AG04449 (cell line): Measurements from ENCODE around the gene PUM1.
"Not testable (repeated sequence)": the region's sequence is repeated elsewhere in the genome, so short reads cannot be mapped to it uniquely, and the experiment has no call there.

ENCODE experiments used
- CTCF ChIA-PET: fragments of 350-600 bp; formaldehyde crosslinking; extraction: SDS; loops from one replicate; lab custom pipeline; 2021; ENCODE audit warnings: antibody characterized with exemption; lab: Yijun Ruan, JAX
- POLR2A ChIA-PET: fragments of 400-600, 350-600 bp; formaldehyde crosslinking; extraction: SDS; loops from one replicate; lab custom pipeline; 2020; ENCODE audit warnings: antibody characterized with exemption, inconsistent platforms; lab: Yijun Ruan, JAX
- DNase-seq: peaks from one replicate; pipeline ENCODE4 v3.0.0-alpha.2; 2010; ENCODE audit warnings: low read depth, low spot score
- H3K4me3 ChIP-seq: 2 replicates; pipeline ENCODE4 v1.5.1; 2011; ENCODE audit warnings: low read depth, mild to moderate bottlenecking, control low read depth, low read length
- TF ChIP-seq, protein P1 (sequence below): IDR thresholded peaks from one replicate; pipeline ENCODE4 v1.5.1; 2011; ENCODE audit warnings: mild to moderate bottlenecking, moderate library complexity, low read length, control low read depth, inconsistent platforms; ENCODE audit not compliant: insufficient read depth; ENCODE audit errors: missing control alignments

PUM1 gene

DNA sequence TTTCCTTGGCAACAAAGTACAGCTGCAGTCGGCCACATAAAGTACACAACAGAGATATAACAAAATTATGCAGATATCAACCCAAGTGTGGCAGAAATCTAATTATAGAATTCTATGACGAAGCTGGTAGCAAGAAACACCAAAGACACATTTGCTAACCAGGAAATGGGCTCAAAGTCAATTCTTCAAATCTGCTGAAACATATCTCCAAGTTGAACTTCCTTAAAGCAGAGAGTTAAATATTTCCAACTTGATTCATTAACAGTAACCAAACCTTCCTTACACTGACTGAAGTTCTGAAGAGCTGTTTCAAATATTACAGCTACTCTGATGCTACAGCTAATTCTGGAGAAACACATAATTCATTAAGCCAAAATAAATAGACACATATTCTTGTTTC is 89.4 kb downstream of the PUM1 start:
- H3K4me3 ChIP-seq: no peak overlapping the region
- no peak for DNase-seq
- POLR2A ChIA-PET: no interaction called here
- CTCF ChIA-PET: interaction anchor here (0.7 to 1.2 kb wide), 8 partner anchors 9 to 151 kb away, joined by 3 to 6 read pairs (median 4); no protein-coding TSS in a partner anchor
- TF ChIP-seq, protein P1, sequence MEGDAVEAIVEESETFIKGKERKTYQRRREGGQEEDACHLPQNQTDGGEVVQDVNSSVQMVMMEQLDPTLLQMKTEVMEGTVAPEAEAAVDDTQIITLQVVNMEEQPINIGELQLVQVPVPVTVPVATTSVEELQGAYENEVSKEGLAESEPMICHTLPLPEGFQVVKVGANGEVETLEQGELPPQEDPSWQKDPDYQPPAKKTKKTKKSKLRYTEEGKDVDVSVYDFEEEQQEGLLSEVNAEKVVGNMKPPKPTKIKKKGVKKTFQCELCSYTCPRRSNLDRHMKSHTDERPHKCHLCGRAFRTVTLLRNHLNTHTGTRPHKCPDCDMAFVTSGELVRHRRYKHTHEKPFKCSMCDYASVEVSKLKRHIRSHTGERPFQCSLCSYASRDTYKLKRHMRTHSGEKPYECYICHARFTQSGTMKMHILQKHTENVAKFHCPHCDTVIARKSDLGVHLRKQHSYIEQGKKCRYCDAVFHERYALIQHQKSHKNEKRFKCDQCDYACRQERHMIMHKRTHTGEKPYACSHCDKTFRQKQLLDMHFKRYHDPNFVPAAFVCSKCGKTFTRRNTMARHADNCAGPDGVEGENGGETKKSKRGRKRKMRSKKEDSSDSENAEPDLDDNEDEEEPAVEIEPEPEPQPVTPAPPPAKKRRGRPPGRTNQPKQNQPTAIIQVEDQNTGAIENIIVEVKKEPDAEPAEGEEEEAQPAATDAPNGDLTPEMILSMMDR: no peak

DNA sequence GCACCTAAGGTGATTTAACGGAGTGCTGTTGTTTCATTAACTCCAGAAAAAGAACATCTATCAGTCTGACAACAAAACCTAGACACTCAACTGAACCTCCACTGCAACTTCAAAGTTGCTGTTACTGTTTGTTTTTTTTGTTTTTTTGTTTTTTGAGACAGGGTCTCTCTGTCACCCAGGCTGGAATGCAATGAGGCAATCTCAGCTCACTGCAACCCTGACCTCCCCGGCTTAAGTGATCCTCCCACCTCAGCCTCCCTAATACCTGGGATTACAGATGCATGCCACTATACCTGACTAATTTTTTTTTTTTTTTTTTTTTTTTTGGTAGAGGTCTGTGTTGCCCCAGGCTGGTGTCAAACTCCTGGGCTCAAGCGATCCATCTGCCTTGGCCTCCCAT is 90.3 kb downstream of the PUM1 start:
- no peak for DNase-seq
- POLR2A ChIA-PET: no interaction called here
- CTCF ChIA-PET: interaction anchor here (1.2 kb wide), 1 partner anchor 17 kb away, joined by 6 read pairs; no protein-coding TSS in a partner anchor
- TF ChIP-seq, protein P1: no peak
- H3K4me3 ChIP-seq: no peak overlapping the region

DNA sequence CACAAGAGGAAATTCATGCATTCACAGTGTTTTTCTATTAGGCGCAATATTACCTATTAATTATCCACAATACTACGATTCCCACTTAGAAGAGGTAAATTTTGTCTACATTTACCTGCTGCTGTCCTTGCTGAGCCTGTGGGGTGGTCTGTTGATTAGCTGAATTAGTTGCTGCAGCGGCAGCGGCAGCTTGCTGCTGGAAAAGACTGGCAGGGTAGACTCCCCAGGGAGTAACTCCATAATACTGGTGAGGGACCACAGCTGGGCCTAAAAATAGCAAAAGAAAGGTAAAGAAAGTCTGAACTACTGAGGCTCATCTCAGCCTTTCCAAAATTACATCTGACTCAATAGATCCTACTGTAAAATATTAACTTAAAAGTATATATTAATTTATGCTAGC is 91.0 kb downstream of the PUM1 start:
- H3K4me3 ChIP-seq: no peak overlapping the region
- CTCF ChIA-PET: interaction anchor here (1.1 to 1.5 kb wide), 3 partner anchors 10 to 192 kb away, joined by 3 to 4 read pairs (median 3); no protein-coding TSS in a partner anchor
- POLR2A ChIA-PET: no interaction called here
- no peak for DNase-seq
- TF ChIP-seq, protein P1: no peak

DNA sequence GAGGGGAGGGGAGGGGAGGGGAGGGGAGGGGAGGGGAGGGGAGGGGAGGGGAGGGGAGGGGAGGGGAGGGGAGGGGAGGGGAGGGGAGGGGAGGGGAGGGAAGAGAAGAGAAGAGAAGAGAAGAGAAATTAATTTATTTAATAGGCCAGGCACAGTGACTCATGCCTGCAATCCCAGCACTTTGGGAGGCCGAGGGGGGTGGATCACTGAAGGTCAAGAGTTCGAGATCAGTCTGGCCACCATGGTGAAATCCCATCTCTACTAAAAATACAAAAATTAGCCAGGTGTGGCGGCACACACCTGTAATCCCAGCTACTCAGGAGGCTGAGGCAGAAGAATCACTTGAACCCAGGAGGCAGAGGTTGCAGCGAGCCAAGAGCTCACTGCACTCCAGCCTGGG is 93.2 kb downstream of the PUM1 start:
- CTCF ChIA-PET, H3K4me3 ChIP-seq, DNase-seq, POLR2A ChIA-PET: not testable (repeated sequence)

DNA sequence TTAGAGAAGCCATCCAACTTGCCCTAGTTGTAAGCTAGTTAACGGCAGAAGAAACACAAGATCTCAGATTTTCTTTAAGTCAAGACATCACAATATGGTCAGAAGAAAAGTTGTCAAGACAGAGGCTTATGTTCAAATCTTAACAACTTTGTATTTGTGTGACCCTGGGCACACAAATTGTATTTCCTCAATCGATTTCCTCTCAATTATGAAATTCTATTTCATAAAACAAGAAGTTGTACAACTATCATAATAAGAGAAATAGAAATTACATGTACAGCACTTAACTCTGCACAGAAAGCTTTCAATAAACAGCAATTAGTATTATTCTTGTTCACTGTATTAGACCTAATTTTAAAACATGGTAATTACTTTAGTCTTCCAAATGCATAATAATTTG is 94.0 kb downstream of the PUM1 start:
- ChIA-PET CTCF (interaction anchor here (1.6 kb wide), 1 partner anchor 43 kb away, joined by 5 read pairs; no protein-coding TSS in a partner anchor), POLR2A (no interaction called here)

DNA sequence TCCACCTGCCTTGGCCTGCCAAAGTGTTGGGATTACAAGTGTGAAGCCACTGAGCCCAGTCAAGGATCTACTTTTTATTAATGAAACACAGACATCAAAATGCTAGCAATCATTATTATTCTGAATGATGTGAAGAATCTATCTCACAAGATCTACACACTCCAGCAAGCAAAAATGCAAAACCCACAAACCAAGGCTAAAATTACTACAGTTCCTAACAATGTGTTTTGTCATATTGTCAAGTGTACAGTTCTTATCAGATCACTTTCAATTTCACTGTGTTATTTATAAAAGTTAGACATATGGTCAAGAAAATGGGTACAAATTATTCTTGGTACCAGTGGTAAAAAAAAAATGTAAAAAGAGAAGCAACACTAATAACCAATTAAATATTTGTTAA is 95.6 kb downstream of the PUM1 start:
- no peak for DNase-seq
- POLR2A ChIA-PET: no interaction called here
- TF ChIP-seq, protein P1: no peak
- CTCF ChIA-PET: no interaction called here
- no peak overlapping the region for H3K4me3 ChIP-seq

More for the DNA sequence above, 94.0 kb downstream of the PUM1 start:
- TF ChIP-seq, protein P1: no peak
- no peak overlapping the region for H3K4me3 ChIP-seq
- no peak for DNase-seq
